Measurements from ENCODE around the gene ETNK2. TPM values are rescaled to one million over a fixed set of nuclear protein-coding genes. Genes with fewer than 3 reads are reported as not detected.

The ETNK2 gene
- total RNA-seq, 4 donors from 2014 or later, result 0.35 to 9.7 (median 5.7) TPM; not detected in 1

DNA sequence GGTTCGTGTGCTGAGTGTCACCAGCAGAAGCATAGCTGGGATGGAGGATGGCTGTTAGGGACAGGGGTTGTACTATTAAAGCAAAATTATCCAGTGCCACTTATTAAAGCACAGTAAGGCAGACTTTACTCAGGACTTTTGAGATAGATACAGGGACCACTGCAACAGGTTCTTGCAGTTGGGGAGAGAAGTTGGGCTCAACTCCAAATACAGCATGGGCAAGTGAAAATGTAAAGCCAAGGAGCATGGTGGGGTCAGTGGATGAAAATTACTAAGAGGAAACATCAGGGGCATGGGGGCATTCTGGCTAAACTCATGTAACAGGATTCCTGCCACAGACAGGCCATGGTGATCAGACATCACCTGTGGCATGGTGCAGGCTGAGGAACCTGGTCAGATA lies 29.3 kb upstream of the ETNK2 start:
- Histone ChIP-seq H3K27me3 (no peaks in the 10 kb centered on the region), H3K27ac (no peak overlapping the region), H3K4me3 (no peak overlapping the region), H3K4me1 (no peaks in the 10 kb centered on the region), H3K36me3 (no peaks in the 10 kb centered on the region), H3K9me3 (no peaks in the 10 kb centered on the region)
- DNase-seq, result peak in 1 of 3 donors; percentile 18
- TF ChIP-seq CTCF (IDR thresholded peaks at IDR 0.05), result no peak
- TF ChIP-seq POLR2A (IDR thresholded peaks at IDR 0.05), result no peak

- no peaks in the 10 kb centered on the region for H3K9me3 ChIP-seq
- no peaks in the 10 kb centered on the region for H3K27me3 ChIP-seq
- no peak overlapping the region for H3K4me3 ChIP-seq
- no peaks in the 10 kb centered on the region for H3K36me3 ChIP-seq
- DNase-seq, result no peak
- TF ChIP-seq POLR2A (IDR thresholded peaks at IDR 0.05), result no peak
- TF ChIP-seq CTCF (IDR thresholded peaks at IDR 0.05), result no peak
- no peaks in the 10 kb centered on the region for H3K4me1 ChIP-seq
- no peak overlapping the region for H3K27ac ChIP-seq
Measured at GRCh38 chr1:204180133-204180532, 28.3 kb upstream of the ETNK2 start.

GRCh38 chr1:204178487-204179281 lies 26.8 kb upstream of the ETNK2 start:
- Histone ChIP-seq H3K9me3 (no peaks in the 10 kb centered on the region), H3K27ac (no peak overlapping the region), H3K36me3 (no peaks in the 10 kb centered on the region), H3K27me3 (no peaks in the 10 kb centered on the region), H3K4me3 (no peak overlapping the region), H3K4me1 (no peaks in the 10 kb centered on the region)
- TF ChIP-seq CTCF (IDR thresholded peaks at IDR 0.05) (no peak), POLR2A (IDR thresholded peaks at IDR 0.05) (no peak)
- DNase-seq, result no peak

DNA sequence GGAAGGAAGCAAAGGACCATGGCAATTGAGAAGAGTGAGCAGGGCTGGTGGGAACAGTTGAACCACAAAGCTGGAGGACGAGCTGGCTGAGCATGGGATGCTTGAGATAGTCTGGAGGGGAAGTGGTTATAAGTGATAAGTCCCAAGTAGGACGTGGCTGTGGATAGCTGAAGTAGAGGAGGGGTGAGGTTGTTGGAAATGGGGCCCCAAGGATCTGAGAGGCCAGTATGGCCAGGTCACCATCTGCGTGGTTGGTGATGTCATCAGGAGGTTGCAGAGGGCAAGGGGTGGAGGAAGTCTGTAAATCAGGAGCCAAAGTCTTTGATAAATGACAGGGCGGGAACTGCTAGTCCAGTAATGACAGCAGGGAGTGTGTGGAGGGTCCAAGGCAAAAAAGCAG lies 25.3 kb upstream of the ETNK2 start:
- TF ChIP-seq POLR2A (IDR thresholded peaks at IDR 0.05) (no peak), CTCF (IDR thresholded peaks at IDR 0.05) (no peak)
- no peak overlapping the region for H3K27ac ChIP-seq
- H3K27me3 ChIP-seq, result no peaks in the 10 kb centered on the region
- H3K36me3 ChIP-seq, result no peaks in the 10 kb centered on the region
- H3K4me1 ChIP-seq, result no peaks in the 10 kb centered on the region
- no peaks in the 10 kb centered on the region for H3K9me3 ChIP-seq
- no peak overlapping the region for H3K4me3 ChIP-seq
- DNase-seq, result peak in 1 of 3 donors; percentile 63

GRCh38 chr1:204176049-204176448 lies 24.2 kb upstream of the ETNK2 start:
- no peak for DNase-seq
- Histone ChIP-seq H3K4me3 (no peak overlapping the region), H3K27ac (no peak overlapping the region), H3K36me3 (no peaks in the 10 kb centered on the region), H3K4me1 (no peaks in the 10 kb centered on the region), H3K9me3 (peaks cover 0 to 6% (median 0%) of the 10 kb centered on the region in 4 donors), H3K27me3 (no peaks in the 10 kb centered on the region)
- no peak for TF ChIP-seq POLR2A (IDR thresholded peaks at IDR 0.05)
- TF ChIP-seq CTCF (IDR thresholded peaks at IDR 0.05), result no peak

Measured in Peyer's patch (tissue), 4 donors.